ENCODE data around the gene WDR6.
A peak's percentile ranks its signal among the peaks of the same experiment; 100 is the strongest.

The WDR6 gene

DNA sequence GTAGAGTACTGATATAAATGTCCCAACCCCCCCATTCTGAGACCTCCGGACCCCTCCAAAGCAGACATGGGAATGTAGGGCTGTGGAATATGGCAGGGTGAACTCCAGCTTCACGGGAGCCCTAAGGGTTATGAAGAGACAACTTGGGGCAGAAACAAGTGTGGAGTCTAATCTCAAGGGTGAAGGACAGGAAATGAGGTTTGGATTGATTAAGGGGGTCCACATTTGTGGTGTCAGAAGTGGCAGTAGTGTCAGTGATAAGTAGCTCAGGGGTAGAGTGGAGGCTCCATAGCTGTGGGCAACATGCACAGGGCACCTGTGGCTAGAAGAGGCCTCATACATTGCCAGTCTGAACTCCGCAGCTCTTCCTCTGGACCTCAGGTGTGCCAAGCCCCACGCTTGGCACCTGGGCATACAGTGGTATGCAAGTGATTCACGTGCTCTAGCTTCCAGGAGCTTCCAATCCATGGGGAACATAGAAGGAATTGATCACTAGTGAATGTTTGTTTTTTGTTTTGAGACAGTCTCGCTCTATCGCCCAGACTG, 21.3 kb upstream of the WDR6 start:
- Mint-ChIP-seq H3K4me1 (peaks cover 21% of the 10 kb centered on the region), H3K9me3 (no peaks in the 10 kb centered on the region), H3K27ac (no peak overlapping the region), H3K27me3 (no peaks in the 10 kb centered on the region), H3K36me3 (peaks cover 21% of the 10 kb centered on the region), H3K4me3 (no peak overlapping the region)
- no peak for ATAC-seq

DNA sequence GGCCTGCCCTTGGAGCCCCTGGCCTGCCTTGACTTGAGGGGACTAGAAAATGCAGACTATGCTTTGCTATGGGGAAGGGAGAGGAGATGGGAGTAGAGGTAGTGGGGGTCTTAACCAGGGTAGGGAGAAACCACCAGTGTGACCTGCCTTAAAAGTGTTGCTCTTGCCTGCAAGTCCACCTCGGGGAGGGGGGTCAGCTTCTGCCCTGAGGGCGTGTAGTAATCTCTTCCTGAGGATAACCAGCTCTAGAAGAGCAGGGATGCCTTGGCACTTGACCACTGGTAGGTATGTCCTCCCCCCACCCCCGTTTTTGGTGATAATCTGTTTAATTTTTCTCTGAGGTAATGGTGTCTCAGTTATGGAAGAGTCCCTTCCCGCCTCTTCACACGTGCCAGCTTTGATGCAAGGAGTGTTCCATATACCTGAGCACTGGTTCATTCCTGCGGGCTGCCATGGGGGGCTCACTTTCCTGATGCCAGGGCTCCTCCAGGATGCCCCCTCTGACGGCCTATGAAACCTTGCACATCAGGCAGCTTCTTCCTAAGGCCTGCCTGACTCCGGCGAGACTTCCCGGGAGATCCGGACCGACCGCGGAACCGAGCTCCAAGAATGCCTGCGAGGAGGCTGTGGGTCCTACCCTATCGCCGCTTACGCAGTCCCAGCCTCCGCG, 17.9 kb upstream of the WDR6 start:
- H3K9me3 Mint-ChIP-seq: no peaks in the 10 kb centered on the region
- no peak for ATAC-seq
- peak overlapping the region; percentile 85 for H3K4me3 Mint-ChIP-seq
- H3K27ac Mint-ChIP-seq: peak overlapping the region; percentile 79
- H3K27me3 Mint-ChIP-seq: no peaks in the 10 kb centered on the region
- H3K4me1 Mint-ChIP-seq: peaks cover 33% of the 10 kb centered on the region
- H3K36me3 Mint-ChIP-seq: no peaks in the 10 kb centered on the region

DNA sequence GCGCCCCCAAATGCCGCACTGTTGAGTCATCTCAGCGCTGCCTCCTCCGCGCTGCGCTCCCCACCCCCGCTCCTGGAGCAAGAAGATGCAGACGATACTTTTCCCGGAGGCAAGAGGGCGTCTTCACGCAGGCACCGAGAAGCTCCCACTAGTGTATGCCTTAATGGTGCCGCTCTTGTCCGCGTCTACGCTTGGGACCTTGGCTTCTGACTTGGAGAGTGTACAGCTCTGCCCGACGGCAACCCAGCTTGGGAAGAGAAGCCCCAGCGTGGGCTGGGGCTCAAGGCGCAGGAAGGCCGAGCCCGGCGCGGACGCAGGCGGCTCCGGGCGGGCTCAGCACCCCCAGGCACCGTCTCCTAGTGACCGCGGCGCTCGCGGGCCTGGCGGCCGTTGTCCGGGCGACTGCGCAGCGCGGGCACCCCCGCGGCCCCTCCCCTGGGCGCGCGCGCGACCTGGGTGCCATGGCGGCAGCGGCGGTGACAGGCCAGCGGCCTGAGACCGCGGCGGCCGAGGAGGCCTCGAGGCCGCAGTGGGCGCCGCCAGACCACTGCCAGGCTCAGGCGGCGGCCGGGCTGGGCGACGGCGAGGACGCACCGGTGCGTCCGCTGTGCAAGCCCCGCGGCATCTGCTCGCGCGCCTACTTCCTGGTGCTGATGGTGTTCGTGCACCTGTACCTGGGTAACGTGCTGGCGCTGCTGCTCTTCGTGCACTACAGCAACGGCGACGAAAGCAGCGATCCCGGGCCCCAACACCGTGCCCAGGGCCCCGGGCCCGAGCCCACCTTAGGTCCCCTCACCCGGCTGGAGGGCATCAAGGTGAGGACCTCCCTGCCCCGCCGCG, 17.2 kb upstream of the WDR6 start, which contains the start of gene P4HTM:
Gene P4HTM, plus strand, starts transcription at position 446 of the 840 bp plus-strand sequence. Its CDS starts 16 bp downstream, at position 462.
- Mint-ChIP-seq H3K4me1 (peaks cover 37% of the 10 kb centered on the region), H3K9me3 (no peaks in the 10 kb centered on the region), H3K4me3 (peak within 1 kb of the TSS; percentile 93), H3K27ac (peak within 1 kb of the TSS; percentile 79), H3K27me3 (no peaks in the 10 kb centered on the region), H3K36me3 (peaks cover 7% of the 10 kb centered on the region)
- peak; percentile 87 for ATAC-seq

DNA sequence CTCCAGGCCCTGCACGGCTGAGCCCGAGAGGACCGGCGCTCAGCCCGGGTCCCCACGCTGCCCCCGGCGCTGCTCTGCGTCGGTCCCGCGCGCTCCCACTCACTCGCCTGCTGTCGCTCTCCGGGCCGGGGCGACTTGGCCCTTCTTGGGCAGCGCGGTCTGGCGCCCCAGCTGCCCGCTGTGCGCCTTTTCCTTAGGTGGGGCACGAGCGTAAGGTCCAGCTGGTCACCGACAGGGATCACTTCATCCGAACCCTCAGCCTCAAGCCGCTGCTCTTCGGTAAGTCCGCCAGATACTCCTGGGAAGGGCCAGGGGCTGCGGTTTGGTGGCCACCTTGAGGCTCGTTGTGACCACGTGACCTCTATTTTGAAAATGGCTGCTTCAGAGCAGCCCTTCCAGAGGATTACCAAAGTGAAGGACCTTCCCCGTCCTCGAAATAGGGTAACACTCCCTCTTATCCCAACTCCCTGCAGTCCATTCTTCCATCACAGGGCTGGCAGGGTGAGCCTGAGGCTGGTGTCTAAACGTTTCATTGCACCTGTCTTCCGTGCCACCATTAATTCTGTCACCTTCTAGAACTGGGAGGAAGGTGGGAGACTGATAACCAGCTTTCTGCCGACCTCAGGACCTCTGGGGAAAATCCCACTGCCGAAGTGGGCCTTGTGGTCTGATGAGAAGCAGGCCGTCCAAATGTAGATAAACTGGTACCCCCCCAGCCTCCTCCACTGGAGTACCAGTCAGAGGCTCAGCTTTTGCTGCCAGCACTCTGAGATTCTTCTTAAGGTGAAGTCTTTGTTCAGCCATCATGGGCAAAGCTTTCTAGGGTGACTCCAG, 16.3 kb upstream of the WDR6 start:
- peaks cover 40% of the 10 kb centered on the region for H3K4me1 Mint-ChIP-seq
- ATAC-seq: peak; percentile 18

DNA sequence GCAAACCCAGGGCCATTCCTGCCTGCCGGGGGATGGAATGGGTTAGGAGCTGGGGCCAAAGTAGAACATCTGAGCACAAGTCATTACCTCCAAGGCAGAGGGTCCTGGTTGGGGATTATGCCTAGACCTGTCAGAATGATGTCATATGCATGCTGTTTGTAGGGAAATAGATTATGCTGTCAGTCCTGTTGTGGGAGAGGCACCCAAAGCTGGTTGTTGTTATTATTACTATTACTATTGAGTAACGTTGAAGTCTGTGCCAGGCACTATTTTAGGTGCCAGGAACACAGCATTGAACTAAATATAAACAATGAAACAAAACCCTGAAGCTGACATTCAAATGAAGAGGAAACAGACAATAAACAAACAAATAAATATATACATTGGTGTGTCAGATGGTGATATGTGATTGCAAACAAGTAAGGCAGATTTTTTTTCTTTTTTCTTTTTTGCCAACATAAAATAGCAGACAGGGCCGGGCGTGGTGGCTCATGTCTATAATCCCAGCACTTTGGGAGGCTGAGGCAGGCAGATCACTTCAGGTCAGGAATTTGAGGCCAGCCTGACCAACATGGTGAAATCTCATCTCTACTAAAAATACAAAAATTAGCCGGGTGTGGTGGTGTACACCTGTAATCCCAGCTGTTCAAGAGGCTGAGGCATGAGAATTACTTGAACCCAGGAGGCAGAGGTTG, 15.2 kb upstream of the WDR6 start:
- peak overlapping the region; percentile 79 for H3K27ac Mint-ChIP-seq
- peak overlapping the region; percentile 12 for H3K4me3 Mint-ChIP-seq
- H3K27me3 Mint-ChIP-seq: no peaks in the 10 kb centered on the region
- H3K36me3 Mint-ChIP-seq: peaks cover 10% of the 10 kb centered on the region
- no peaks in the 10 kb centered on the region for H3K9me3 Mint-ChIP-seq
- ATAC-seq: no peak
- H3K4me1 Mint-ChIP-seq: peaks cover 40% of the 10 kb centered on the region

More for the DNA sequence above, 16.3 kb upstream of the WDR6 start:
- no peaks in the 10 kb centered on the region for H3K9me3 Mint-ChIP-seq
- no peaks in the 10 kb centered on the region for H3K27me3 Mint-ChIP-seq
- peak overlapping the region; percentile 93 for H3K4me3 Mint-ChIP-seq
- peak overlapping the region; percentile 79 for H3K27ac Mint-ChIP-seq
- H3K36me3 Mint-ChIP-seq: peaks cover 10% of the 10 kb centered on the region

DNA sequence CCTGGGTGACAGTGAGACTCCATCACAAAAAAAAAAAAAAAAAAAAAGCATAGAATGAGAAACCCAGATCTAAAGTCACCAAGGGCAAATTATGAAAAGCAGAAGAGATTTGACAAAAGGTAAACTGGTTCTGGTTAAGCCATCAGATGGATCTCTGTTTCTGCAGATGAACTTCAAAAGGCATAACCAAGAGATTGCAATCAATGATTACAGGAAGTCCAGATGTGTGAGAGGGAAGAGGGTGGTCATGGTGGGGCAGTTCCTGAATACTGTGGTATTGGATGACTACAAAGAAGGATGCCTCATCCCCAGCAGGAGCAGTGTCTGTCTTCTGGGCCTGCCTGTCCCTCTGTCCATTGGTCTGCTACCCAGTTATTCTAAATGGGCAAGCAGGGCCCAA, 13.4 kb upstream of the WDR6 start:
- H3K27ac Mint-ChIP-seq: no peak overlapping the region
- no peaks in the 10 kb centered on the region for H3K9me3 Mint-ChIP-seq
- H3K36me3 Mint-ChIP-seq: peaks cover 10% of the 10 kb centered on the region
- H3K4me1 Mint-ChIP-seq: peaks cover 31% of the 10 kb centered on the region
- H3K27me3 Mint-ChIP-seq: no peaks in the 10 kb centered on the region
- no peak for ATAC-seq
- H3K4me3 Mint-ChIP-seq: no peak overlapping the region

DNA sequence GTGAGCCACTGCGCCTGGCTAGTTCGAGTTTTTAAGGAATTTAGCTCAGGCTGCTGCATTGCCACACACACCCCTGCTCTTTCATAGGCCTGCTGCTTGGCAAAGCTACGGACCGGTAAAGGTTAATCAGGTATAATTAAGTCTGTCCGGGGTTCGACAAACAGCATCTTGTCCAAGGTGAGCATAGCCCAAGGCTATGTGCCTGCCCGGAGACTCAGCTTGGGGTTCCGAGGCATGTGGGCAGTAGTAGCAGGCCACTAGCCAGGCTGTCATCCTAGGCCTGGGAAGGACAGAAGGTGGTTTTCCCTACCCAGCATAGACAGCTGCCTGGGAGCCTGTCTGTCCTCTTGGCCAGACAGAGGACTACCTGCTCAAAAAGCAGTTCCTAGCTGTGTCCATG, 10.6 kb upstream of the WDR6 start:
- ATAC-seq: no peak
- Mint-ChIP-seq H3K27me3 (no peaks in the 10 kb centered on the region), H3K4me1 (peaks cover 12% of the 10 kb centered on the region), H3K36me3 (peaks cover 10% of the 10 kb centered on the region), H3K27ac (no peak overlapping the region), H3K4me3 (no peak overlapping the region), H3K9me3 (no peaks in the 10 kb centered on the region)

DNA sequence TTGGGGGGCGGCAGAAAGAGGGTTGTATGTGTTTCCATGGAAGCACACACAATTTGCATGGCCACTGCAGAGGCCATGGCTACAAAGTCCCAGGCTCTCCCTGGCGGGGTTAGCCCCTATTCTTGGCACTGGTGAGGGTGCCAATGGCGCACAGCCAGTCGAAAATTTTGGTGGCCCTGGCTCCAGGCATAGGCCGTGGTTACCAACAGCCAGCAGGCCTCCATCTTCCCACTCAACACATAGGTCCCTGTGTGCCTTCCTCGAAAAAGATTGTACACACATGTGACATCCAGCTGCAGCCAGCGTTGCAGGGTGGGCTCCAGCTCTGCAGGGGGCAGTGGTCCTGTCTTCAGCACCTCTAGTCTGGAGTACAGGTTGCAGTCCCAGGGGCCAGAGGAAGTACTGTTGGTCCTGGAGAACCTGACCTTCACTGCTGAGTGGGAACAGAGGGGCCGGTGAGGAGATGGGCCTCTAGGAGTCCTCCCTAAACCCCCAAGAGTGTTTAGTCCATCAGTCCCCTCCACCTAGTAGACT, 10.0 kb upstream of the WDR6 start:
- Mint-ChIP-seq H3K36me3 (peaks cover 14% of the 10 kb centered on the region), H3K27me3 (no peaks in the 10 kb centered on the region), H3K4me3 (no peak overlapping the region), H3K9me3 (no peaks in the 10 kb centered on the region), H3K4me1 (peaks cover 7% of the 10 kb centered on the region), H3K27ac (no peak overlapping the region)
- no peak for ATAC-seq

DNA sequence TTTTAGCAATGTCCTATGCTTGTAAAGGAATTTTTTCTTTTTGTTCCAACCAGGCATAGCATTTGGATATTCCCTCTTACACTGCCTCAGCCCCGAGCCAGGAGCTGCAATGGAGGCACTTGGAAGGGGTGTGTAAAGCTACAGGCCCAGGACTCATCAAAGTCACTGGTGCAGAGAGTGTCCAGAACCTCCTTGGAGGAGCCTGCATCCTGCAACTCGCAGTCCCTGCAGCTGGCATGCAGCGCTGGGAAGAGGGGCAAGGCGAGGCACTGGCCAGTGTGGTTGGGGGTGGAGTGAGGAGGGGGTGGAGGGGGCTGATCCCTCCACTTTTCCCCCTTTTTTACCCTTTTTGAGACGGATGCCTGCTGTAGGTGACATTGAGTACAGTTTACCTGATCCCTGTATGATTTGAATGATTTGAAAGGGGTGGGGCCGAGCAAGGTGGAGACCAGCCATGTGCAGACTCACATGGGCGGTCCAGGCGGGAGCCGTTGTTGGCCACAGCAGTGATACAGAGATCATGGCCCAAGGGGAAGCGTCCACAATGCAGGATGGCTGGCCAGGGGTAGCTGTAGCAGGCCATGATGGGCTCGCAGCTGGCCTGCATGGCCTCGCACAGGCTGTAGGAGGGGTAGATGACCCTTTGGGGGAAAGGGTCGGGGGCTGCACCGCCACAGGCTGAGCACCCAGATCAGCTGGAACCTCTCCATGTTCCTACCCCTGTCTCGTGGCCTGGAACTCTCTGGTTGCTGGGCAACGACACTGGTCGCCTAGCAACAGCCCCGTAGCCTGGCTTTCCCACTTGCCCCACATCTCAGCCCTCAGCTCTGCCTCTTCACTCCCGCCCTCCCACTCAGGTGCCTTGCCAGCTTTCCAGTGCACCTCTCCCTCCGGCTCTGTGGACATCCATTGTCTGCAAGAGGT, 9.2 kb upstream of the WDR6 start:
- Mint-ChIP-seq H3K4me1 (peaks cover 7% of the 10 kb centered on the region), H3K36me3 (peaks cover 16% of the 10 kb centered on the region), H3K27ac (no peak overlapping the region), H3K4me3 (no peak overlapping the region), H3K9me3 (no peaks in the 10 kb centered on the region), H3K27me3 (no peaks in the 10 kb centered on the region)
- ATAC-seq: no peak

DNA sequence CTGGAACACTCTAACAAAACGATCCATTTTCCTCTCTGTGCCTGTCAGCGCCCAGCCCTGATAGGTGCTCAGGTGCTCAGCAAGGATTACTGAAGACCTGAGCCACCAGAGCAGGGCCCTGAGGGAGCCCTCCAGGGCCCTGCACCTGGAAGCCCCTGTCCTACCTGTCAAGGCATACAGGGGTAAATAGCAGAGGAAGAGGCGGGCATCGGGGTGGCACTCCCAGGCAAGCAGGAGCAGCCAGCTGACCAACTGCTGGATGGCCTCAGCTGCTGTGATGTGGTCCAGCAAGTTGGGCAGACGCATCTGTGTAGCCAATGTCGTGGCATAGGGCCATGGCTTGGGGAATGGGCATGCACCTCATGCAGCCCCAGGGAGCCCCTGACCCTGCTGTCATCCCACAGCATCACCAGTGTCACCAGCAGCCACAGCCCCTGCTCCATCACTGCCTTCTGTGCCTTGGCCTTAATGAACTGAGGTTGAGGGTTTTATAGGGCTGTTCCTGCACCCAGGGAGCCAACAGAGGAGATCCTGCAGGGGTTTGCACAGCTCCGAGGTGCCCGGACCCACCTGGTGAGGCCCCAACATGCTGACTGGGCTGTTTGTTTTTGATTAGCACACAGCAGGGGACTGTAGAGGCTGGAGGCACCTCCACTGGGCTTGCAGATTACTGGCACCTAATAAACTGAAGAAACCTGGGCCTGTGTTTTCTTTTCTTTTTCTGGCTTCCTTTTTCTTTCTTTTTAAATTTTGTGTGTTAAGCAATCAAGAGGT, 7.9 kb upstream of the WDR6 start:
- peaks cover 16% of the 10 kb centered on the region for H3K36me3 Mint-ChIP-seq
- no peak overlapping the region for H3K27ac Mint-ChIP-seq
- H3K4me3 Mint-ChIP-seq: no peak overlapping the region
- ATAC-seq: no peak
- peaks cover 7% of the 10 kb centered on the region for H3K4me1 Mint-ChIP-seq
- no peaks in the 10 kb centered on the region for H3K27me3 Mint-ChIP-seq
- H3K9me3 Mint-ChIP-seq: no peaks in the 10 kb centered on the region

DNA sequence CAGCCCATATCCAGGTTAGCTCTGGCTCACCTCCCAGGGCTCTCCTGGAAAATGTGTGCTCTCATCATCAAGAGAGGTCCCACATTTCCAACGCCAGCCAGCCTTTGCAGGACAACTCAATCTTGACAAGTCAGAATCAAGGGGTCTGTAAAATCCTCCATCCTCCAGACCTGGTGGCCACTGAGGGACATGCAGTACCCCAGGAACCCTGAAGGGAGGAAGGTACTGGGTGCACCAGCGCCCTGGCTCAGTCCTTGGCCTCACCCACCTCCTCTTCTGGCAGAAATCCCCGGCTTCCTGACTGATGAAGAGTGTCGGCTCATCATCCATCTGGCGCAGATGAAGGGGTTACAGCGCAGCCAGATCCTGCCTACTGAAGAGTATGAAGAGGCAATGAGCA, 6.0 kb upstream of the WDR6 start:
- H3K9me3 Mint-ChIP-seq: no peaks in the 10 kb centered on the region
- H3K27ac Mint-ChIP-seq: no peak overlapping the region
- H3K27me3 Mint-ChIP-seq: no peaks in the 10 kb centered on the region
- ATAC-seq: no peak
- peaks cover under 1% of the 10 kb centered on the region for H3K4me1 Mint-ChIP-seq
- no peak overlapping the region for H3K4me3 Mint-ChIP-seq
- peaks cover 6% of the 10 kb centered on the region for H3K36me3 Mint-ChIP-seq

DNA sequence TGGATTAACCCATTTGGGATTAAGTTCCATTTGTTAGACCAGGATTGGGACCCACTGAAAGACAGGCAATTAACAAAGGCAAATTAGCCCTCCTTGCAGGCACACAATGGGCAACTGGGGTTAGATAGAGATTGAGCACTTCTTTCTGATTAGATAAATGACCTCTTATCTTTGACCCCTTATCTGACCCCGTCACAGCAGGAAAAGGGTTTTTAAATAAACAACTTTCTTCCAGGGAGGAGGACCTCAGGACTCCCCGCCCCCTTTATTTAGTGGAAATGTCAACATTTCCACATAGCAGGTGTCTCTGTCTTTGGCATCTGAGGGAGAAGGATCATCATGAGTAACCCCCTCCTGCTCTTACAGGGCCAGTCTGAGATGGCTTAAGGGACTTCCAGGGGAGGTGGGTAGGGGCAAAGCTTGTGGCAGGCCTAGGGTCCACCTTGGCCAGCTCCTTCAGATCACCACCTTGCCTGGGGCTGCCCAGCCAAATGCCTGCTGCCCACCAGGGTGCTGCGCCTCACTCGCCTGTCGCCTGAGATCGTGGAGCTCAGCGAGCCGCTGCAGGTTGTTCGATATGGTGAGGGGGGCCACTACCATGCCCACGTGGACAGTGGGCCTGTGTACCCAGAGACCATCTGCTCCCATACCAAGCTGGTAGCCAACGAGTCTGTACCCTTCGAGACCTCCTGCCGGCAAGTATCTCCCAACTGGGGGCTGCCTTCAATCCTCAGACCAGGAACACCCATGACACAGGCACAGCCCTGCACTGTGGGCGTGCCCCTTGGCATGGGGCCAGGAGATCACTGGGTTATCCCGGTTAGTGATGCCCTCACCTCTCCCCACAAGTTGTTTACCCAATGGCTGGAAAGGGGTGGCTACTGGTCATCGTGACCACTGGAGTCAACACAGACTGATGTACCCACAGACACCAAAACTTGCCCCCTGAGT, 2.6 kb upstream of the WDR6 start:
- ATAC-seq: no peak
- Mint-ChIP-seq H3K4me3 (no peak overlapping the region), H3K9me3 (no peaks in the 10 kb centered on the region), H3K27ac (no peak overlapping the region), H3K36me3 (peaks cover 23% of the 10 kb centered on the region), H3K27me3 (no peaks in the 10 kb centered on the region), H3K4me1 (peaks cover 34% of the 10 kb centered on the region)

All from stimulated activated memory B cell treated with anti-CD40 and anti-IgM and Interleukin-4, amounts not matched to agents 10 μg/mL and 1 μg/mL and 100 μg/mL, for 72 hours (primary cell).